HG02763 (cell line): Measurements from ENCODE around the gene ANKMY1.

Experiments used
- ATAC-seq: cut with Tn5 transposase; IDR thresholded peaks from one replicate; pipeline ENCODE4 v1.9.1; 2021; ENCODE audit warnings: mild to moderate bottlenecking, moderate library complexity; ENCODE audit not compliant: unreplicated experiment

The ANKMY1 gene, protein sequence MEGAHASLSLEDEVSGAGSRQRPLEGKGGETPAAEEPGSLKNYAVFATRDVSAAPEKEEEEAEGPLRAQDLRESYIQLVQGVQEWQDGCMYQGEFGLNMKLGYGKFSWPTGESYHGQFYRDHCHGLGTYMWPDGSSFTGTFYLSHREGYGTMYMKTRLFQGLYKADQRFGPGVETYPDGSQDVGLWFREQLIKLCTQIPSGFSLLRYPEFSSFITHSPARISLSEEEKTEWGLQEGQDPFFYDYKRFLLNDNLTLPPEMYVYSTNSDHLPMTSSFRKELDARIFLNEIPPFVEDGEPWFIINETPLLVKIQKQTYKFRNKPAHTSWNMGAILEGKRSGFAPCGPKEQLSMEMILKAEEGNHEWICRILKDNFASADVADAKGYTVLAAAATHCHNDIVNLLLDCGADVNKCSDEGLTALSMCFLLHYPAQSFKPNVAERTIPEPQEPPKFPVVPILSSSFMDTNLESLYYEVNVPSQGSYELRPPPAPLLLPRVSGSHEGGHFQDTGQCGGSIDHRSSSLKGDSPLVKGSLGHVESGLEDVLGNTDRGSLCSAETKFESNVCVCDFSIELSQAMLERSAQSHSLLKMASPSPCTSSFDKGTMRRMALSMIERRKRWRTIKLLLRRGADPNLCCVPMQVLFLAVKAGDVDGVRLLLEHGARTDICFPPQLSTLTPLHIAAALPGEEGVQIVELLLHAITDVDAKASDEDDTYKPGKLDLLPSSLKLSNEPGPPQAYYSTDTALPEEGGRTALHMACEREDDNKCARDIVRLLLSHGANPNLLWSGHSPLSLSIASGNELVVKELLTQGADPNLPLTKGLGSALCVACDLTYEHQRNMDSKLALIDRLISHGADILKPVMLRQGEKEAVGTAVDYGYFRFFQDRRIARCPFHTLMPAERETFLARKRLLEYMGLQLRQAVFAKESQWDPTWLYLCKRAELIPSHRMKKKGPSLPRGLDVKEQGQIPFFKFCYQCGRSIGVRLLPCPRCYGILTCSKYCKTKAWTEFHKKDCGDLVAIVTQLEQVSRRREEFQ

DNA sequence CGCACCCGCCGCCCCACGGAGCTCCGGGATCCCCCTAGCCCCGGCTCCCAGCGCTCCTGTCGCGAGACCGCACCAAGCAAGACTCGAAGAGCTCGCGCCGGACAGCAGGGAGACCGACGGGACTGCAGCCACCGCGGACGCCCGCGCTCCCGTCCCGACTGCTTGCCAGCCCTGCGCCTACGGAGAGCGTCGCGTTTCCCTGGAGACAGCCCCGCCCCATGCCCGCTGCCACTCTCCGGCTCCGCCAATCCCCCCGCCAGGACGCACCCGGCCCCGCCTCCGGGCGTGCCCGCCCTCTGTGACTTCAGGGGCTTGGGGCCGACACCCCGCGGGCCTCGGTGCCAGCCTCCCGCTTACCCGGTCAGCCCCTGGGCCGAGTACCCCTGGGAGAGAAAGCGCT, at the start of gene ANKMY1:
Gene ANKMY1 (minus strand): TSS at position 181 of the 400 bp plus-strand sequence. CDS start 653 bp downstream, outside the sequence.
- ATAC-seq: no peak

DNA sequence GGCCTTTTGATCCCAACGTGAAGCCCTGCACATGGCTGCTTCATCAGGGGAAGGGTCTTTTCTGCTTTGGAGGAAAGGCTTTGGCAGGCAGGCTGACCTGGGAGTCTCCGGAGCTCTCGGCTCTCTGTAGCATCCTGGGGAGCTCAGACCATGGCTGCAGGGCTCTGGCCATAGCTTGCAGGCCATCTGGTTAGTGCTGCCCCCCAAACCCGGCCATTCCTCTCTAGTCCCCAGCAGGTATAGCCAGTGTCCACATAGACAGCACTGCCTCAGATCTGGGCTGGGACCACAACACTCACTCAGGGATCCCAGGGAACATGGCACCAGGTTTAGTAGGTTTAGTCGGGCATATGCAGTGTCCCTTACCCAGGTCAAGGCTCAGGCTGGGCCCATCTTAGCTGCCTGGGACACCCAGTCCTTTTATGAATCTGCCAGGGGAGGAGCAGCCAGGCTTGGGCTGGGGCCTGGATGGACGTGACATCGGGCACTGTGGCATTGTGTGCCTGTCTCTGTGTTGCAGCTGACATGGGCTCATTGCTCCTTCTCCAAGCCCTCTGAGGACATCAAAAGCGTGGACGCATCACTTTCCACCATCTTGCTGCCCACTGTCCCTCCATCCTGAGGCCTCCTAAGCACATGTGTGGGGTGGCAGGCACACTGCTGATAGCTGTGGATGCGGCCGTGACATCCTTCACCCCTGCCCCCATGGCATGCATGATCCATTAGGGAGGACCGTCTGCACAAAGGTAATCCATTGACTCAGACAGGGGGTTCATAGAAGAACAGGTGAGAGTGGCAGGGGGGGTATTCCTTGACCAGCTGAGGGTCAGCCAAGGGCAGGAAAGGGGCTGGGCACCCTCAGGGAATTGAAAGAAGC, 48.3 kb upstream of the ANKMY1 start:
- no peak for ATAC-seq

DNA sequence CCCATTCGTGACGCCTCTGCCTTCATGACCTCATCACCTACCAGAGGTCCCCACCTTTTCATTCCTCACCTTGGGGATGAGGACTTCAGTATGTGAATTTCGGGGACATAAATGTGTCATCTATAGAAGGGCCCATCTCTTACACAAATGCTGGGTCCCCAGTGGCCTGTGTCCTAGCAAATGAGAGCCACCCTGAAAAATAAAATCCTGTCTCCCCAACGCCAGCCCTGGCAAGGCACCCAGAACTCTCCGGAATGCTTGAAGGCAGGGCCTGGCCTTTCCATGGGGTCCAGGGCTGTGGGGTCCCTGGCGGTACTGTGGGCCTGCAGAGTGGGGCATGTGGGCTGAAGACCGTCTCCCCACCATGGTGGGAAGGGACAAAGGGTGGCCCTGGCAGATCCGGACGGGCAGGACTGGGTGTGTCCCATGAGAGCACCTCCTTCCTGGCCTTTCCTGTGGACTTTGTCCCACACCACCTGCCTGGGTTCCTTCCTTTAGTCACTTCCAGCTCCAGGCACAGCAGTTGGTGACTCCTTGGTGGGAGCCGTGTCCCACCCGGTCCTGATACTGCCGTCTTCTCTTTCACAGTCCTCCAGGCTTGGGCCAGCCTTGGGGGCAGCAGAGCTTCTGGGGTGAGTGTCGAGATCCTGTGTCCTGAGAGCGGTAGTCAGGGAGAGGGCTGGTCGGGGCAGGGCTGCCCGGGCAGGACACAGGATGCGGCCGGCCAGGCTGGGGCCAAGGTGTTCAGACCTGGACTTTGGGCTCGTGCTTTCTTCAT, 47.3 kb upstream of the ANKMY1 start:
- no peak for ATAC-seq

DNA sequence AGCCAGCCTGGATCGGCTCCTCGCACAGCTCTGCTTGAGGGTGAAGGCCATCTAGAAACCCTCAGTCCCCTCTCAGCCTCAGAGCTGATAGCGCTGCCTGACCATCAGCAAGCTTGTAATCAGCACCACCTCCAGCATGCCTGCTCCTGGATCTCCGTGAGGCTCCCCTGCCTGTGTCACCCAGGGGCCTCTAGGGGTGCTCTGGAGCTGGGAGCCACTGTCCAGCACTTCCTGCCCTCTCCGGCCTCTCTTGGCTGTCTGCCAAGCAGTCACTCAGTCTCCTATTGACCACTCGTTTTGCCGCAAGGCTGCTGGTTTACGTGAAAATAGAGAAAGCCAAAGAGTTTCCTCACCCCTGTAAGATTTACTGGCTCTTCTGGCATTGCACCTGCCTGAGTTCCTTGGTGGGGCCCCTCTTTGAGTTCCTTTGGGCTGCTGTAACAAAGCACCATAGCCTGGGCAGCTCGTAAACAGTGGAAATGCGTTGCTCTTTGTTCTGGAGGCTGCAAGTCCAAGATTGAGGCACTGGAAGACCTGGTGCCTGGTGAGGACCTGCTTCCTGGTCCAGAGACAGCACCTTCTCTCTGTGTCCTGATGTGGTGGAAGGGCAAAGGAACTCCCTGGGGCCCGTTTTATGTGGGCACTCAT, 46.6 kb upstream of the ANKMY1 start:
- no peak for ATAC-seq

DNA sequence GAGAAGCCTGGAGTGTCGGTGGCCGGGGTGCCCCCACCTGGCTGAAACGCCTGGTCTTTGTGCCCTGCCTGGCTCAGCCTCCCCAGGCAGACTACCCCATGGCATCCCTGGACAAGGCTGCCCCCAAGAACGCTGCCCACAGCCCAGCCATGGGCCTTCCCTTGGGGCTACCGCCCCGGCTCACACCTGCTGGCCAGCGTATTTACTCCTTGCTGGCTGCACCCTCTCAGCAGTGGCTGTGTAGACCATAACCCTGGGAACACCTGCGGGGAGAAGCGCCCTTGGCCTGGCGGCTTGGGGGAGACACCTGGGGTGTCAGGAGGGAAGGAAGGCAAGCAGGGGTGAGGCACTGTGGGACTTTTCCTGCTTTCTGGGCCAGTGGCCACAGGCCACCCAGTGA, 46.1 kb upstream of the ANKMY1 start:
- ATAC-seq: no peak

DNA sequence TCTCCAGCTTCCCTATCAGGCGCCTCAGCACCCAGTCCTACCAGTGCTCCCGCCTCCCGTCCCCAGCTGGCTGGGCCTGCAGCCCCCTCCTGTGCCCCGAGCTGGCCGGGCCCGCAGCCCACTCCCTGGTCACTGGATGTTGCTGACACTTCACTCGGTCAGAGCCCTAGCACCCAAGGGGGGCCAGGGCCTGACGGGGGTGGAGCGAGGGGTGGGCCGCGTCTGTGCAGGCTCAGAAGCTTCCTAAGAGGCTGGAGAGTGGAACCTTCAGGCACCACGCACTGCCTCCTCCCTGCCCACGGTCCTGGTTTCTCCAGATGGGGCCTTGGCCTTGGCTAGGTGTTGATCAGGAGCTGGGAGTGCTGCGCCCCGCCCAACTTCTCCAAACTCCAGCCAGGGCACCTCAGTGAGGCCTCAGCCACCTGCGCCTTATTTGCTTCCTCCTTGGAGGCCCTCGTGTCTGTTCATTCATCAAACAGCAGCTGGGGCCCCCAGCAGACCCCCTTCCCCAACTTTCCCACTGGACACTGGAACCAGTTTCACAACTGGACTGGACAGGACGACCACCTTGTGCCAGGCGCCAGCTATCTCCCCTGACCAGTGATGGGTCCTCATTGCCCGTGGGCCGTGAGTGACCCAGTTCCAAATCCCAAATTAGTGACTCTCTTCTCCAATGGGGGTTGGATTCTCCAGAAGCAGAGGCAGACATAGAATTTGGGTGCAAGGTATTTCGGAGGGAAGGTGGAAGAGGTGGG, 45.5 kb upstream of the ANKMY1 start:
- no peak for ATAC-seq

DNA sequence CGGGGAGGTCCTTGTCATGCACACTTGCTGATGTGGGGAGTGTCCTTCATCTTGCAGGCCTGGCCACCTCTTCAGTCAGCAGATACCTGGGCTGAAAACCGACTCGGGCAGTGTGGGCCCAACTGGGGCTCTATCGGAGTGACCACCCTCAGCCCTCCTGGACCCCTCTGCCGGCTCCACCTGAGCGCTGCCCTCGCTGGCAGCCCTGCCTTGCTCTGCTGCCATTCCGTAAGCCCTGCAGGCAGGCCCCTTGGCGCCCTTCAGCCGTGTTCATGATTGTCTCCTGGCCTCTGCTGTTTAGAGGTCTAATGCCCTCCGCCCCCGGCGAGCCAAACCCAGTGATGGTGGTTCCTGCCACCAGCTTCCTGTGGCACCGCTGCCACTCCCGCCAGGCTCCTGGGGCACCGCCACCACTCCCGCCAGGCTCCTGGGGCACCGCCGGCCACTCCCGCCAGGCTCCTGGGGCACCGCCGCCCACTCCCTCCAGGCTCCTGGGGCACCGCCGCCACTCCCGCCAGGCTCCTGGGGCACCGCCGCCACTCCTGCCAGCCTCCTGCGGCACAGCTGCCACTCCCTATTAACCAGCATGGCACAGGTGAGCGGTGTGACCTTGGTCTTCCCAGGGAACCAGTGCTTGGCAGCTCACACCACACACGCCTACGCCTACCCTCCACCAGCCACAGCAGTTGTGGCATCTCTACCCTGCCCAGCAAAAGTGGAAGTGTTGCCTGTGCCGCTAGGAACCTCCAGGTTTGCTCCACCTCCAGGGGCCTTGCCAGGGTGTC, 44.7 kb upstream of the ANKMY1 start:
- no peak for ATAC-seq

DNA sequence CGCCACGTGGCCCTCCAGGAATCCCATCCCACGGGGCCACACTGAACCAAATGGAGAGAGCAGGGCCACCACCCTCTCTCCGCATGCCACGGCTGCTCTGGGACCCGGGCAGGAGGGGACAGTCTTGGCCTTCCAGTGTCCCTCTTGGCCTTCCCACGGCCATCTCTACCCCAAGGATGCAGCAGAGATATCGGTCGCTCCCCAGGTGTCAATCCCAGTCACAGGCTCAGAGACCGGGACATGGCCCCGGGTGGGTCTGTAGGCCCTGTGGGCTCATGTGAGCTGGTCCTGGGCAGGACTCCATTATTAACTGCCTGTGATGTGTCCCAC, 44.0 kb upstream of the ANKMY1 start:
- no peak for ATAC-seq

DNA sequence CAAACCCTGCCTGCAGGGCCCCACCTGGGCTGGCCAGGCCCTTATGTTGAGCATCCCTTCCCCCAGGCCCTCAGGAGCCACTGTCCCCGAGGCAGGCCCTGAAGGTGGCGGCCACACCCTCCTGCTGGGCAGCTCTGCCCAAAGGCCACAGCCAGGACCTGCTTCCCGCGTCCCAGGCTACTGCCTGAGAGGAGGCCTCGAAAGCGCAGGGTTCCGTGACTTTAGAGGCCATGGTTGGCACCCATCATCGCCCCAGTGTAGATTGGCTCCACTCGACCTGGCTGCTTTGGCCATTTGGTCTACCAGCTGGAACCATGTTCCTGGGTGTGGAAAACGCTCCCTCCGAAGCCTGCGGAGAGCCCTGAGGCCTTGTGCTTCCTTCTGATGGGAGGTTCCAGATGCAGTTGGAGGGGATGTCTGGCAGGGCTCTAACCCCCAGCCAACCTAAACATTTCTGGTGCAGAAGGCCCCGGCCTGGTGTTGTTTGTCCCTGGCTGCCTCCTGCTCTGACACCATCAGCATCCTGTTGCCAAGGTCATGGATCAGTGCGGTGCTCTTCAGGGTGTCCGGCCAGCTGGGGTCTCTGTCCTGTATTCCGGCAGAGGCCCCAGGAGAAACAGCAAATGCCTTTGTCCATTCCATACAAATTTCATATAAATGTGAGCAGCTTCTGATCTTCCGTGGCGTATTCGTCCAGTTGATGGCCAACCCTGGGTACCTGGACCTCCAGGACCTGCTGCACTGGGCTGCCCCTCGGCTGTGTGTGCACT, 43.5 kb upstream of the ANKMY1 start:
- ATAC-seq: no peak

DNA sequence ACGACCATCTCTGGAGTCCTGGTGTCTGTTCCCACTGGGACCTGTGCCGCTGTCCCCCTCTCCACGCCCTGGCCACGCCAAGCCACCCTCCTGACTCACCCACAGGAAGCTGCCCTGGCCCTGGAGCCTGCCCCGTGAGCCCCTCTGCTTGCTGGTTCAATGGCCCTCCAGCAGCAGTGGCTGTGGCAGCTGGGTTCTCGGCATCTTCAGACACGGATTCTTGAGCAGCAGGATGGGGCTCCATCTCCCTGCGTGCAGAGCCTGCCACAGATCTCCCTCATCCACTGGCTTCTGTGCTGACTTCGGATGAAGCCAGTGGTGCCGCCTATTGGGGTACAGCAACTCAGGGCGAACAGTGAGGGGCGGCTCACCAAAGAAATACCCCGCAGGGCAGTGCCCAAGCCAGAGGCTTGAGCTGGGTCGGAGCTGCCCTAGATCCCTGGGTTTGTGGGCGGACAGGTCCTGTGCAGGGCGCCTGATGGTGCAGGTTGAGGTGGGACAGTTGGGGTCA, 42.7 kb upstream of the ANKMY1 start:
- ATAC-seq: no peak

DNA sequence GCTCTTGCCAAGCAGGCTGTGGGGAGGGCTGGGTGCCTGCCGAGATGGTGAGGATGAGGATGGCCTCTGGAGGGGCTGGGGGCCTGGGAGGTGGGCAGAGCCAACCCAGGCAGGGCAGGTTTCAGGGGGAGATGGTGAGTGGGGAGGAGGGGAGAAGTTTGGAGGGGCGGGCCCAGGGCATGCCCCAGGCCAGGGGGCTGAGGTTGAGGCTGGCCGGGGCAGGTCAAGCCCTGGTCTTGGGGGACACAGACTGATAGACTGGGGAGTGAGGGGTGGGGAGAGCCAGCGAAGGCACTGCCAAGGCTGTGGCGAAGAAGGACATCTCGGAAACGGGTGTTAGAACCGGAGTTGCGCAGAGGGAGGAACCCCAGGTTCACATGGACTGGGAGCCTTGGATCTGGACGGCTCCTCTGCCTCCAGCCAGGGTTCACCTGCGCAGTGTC, 41.4 kb upstream of the ANKMY1 start:
- ATAC-seq: no peak

DNA sequence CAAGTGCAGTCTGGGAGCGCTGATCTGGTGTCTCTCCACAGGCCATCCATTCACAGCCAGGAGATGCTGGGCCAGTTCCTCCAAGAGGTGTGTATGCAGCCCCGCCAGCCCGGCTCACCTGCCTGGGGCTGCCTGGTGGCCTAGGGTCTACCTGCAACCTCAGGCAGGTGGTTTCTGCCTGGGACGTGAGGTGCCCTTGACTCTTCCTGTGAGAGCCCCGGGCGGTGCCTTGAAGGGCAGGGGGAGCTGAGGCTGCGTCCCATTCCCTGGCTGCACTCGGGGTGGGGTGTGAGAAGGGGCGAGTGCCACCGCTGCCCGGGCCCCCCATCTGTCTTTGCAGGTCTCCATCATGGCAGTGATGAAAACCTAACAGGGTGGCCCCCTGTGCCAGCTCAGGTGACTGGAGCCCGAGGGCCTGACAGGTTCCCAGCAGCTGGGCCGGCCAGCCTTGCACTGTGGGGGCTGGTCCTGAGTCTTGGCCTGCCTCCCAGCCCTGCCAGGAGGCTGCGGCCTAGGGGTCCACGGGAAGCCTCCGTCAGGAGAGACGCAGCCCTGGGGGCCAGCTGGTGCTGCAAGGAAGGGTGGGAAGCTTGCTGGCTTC, 40.6 kb upstream of the ANKMY1 start:
- ATAC-seq: no peak

DNA sequence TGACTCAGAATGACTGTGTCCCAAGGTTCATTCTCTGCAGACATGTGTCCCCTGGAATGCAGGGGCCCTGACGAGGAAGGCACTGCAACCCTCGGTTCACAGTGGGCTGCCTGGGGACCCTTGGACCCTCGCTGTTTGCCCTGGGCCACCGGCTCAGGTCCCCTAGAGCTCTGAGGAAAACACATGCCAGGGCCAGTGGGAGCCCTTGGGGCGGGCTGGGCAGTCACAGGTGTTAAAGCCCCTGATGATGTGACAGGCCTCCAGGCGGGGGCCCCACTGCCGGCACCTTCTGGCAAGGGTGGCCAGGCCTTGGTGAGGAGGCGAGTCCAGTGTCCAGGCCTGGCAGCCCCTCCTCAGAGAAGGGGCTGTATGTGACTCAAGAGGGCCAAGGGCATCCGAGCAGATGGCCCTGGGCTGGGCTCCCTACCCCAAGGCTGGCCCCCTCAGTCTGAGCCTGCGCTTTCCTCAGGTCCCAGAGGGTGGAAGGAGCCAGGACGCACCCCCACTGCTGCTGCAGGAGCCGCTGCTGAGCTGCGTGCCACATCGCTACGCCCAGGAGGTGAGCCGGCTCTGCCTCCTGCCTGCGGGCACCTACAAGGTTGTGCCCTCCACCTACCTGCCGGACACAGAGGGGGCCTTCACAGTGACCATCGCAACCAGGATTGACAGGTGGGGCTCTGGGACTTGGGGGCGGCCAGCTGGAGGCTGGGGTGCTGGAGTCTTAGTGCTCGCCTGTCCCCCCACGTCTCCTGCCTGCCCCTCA, 39.8 kb upstream of the ANKMY1 start:
- ATAC-seq: no peak

DNA sequence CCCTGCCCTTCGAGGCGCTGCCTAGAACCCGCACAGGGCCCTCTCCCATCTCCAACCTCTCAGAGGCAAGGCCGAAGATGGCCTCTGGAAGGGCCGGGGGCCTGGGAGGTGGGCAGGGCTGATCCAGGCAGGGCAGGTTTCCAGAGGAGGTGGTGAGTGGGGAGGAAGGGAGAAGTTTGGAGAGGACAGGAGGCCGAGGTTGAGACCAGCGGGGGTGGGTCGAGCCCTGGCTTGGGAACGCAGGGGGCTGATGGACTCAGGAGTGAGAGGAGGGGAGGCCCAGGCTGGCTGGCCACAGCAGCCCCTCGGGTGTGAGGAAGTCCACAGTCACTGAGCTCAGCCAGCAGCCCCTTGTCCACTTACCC, 39.2 kb upstream of the ANKMY1 start:
- no peak for ATAC-seq

DNA sequence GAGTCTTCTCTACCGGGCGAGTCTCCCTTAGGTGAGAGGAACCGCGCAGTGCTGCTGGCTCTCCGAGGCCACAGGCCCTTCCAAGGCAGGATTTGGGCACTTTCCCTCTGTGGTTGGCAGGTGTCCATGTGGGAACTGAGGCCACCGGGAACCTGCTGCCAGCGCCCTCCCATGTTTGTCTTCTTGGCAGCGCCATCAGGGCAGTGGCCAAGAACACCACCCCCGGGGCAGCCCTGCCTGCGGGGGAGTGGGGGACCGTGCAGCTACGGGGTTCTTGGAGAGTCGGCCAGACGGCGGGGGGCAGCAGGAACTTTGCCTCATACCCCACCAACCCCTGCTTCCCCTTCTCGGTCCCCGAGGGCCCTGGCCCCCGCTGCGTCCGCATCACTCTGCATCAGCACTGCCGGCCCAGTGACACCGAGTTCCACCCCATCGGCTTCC, 38.7 kb upstream of the ANKMY1 start:
- no peak for ATAC-seq

DNA sequence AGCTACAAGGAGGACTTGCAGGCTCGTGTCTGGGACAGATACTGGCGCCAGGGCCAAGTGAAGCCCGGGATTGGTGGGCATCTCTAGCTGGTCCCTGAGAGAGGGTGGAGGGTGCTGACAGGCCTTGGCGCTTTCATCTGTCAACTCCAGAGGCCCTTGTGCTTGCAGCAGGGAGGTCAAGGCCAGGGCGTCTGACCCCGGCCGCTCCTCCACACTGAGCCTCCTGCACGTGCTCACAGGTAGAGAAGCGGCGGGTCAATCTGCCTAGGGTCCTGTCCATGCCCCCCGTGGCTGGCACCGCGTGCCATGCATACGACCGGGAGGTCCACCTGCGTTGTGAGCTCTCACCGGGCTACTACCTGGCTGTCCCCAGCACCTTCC, 38.3 kb upstream of the ANKMY1 start:
- no peak for ATAC-seq
